K562 (cell line): ENCODE results near the gene STX1A. TPM values are rescaled to one million over a fixed set of nuclear protein-coding genes. Genes with fewer than 3 reads are reported as not detected.

Experiments
- CBFA2T2 ChIP-seq: fragments of 450-650 bp; conservative IDR thresholded peaks from 2 replicates; pipeline ENCODE4 v1.6.1; 2017; ENCODE audit warnings: mild to moderate bottlenecking
- KHSRP ChIP-seq: fragments of 450-650 bp; IDR thresholded peaks from 2 replicates; pipeline ENCODE4 v1.6.1; 2017
- LCOR ChIP-seq: sonication (generic); formaldehyde crosslinking; IDR thresholded peaks from 2 replicates; pipeline ENCODE4 v1.8.0; 2022; ENCODE audit warnings: mild to moderate bottlenecking, missing genetic modification reagents
- MEF2D ChIP-seq: conservative IDR thresholded peaks from 2 replicates; pipeline ENCODE4 v1.6.1; 2016; ENCODE audit warnings: low read depth, missing genetic modification characterization, missing compliant biosample characterization
- MGA ChIP-seq: fragments of 450-650 bp; IDR thresholded peaks from 2 replicates; pipeline ENCODE4 v1.6.1; 2016; ENCODE audit warnings: mild to moderate bottlenecking, moderate library complexity
- PURB ChIP-seq: sonication (generic); formaldehyde crosslinking; IDR thresholded peaks from 2 replicates; pipeline ENCODE4 v1.9.0; 2021; ENCODE audit warnings: low read depth, mild to moderate bottlenecking, missing genetic modification reagents
- RBBP5 ChIP-seq: fragments of 200-600 bp; sonication (generic); IDR thresholded peaks from 2 replicates; pipeline ENCODE4 v1.6.1; 2012; ENCODE audit warnings: borderline replicate concordance, mild to moderate bottlenecking, low read length, control low read depth, inconsistent platforms; ENCODE audit not compliant: insufficient read depth, poor library complexity, severe bottlenecking
- RNF2 ChIP-seq: sonication (generic); IDR thresholded peaks from 2 replicates; pipeline ENCODE4 v1.6.1; 2016
- SMARCA5 ChIP-seq: fragments of 450-650 bp; IDR thresholded peaks from 2 replicates; pipeline ENCODE4 v1.6.1; 2016
- SMARCB1 ChIP-seq: IDR thresholded peaks from 2 replicates; pipeline ENCODE4 v1.6.1; 2011; ENCODE audit warnings: improper control_type of control experiment, low read depth; ENCODE audit not compliant: insufficient read length
- SRSF7 ChIP-seq: fragments of 200-400 bp; formaldehyde crosslinking; optimal IDR thresholded peaks from 2 replicates; pipeline ENCODE3; 2017; ENCODE audit warnings: mild to moderate bottlenecking, low read depth, low read length
- TBL1XR1 ChIP-seq, 2 experiments: IDR thresholded peaks; 2 replicates each; pipeline ENCODE4 v1.6.1; 2012; ENCODE audit warnings: improper control_type of control experiment in 2 of 2, low read length in 2 of 2, mild to moderate bottlenecking in 1 of 2
- ZNF444 ChIP-seq: fragments of 250-450 bp; sonication (Bioruptor Pico); IDR thresholded peaks from 2 replicates; pipeline ENCODE4 v1.4.0; 2020; ENCODE audit warnings: mild to moderate bottlenecking, moderate library complexity
- polyA plus RNA-seq, 8 experiments: library from polyadenylated mRNA; depleted of rRNA in 4 of 8; stranded (reverse) in 5 of 8; unstranded in 3 of 8; fragments of >200 nt; fragmentation: Nextera tagmentation in 2 of 8; fragmentation: Illumina TruSeq in 1 of 8; extraction: Ambion mirVana in 2 of 8; extraction: Trizol in 1 of 8; gene quantifications; 2 replicates each; pipeline versions ENCODE4 v1.2.1 to v1.2.3, GENCODE V29; 2011 to 2014; ENCODE audit warnings: inconsistent platforms in 1 of 8, missing spikeins in 1 of 8
- total RNA-seq, 7 experiments: library from RNA; depleted of rRNA in 6 of 7; stranded (reverse); fragments of >200 nt in 6 of 7; fragmentation: Illumina TruSeq in 2 of 7; extraction: Trizol in 2 of 7; gene quantifications; 2 replicates each; pipeline versions ENCODE4 v1.2.1 to v1.2.3, GENCODE V29; 2011 to 2021; ENCODE audit warnings: low replicate concordance in 1 of 7
- TF ChIP-seq, protein P1 (sequence below): fragments of 250-450 bp; sonication (Bioruptor Pico); IDR thresholded peaks from 2 replicates; pipeline ENCODE4 v1.4.0; 2020; ENCODE audit warnings: mild to moderate bottlenecking, moderate library complexity, borderline replicate concordance

The STX1A gene
- total and polyA plus RNA-seq, 9 of the 15 experiments (the other 6 are each of a cell fraction or from before 2014, with no cell fraction given) = 0.04 to 15.1 (median 6.3) TPM

DNA sequence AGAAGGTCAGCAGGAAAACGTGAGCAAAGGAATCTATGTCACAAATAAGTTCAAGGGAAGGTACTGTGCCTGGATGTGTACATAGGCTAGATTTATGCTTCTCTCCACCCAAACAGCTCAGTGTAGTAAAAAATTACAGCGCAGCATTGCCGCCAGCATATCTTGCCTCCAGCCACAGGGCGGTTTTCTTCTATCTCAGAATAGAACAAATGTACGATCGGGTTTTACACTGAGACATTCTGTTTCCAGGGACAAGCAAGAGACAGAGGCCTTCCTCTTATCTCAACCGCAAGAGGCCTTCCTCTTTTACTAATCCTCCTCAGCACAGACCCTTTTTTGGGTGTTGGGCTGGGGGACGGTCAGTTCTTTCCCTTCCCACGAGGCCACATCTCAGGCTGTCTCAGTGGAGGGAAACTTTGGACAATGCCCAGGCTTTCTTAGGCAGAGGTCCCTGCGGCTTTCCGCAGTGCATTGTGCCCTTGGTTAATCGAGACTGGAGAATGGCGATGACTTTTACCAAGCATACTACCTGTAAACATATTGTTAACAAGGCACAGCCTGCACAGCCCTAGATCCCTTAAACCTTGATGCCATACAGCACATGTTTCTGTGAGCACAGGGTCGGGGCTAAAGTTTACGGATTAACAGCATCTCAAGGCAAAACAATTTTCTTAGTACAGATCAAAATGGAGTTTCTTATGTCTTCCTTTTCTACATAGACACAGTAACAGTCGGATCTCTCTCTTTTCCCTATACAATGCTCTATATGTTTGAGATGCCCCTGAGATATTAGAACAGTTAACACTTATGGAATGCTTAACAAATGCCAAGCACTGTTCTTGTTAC is 30.7 kb upstream of the STX1A start (continued):
- TF ChIP-seq MEF2D (tag) (0 out of 2 replicates have a peak, but pooled peaks have one; percentile 7), PURB (no peak), RBBP5 (peak; percentile 60), LCOR (CRISPR knock-in tag) (peak; percentile 15; the same call in 1 of the 2 replicates), KHSRP (no peak), SRSF7 (no peak), SMARCB1 (no peak), CBFA2T2 (peak; percentile 40; the same call in 1 of the 2 replicates), TBL1XR1 (IDR thresholded peaks at IDR 0.05; ENCODE audit: low read length in 2 of 2) (0 out of 4 replicates have a peak, but pooled peaks of 1 of the 2 experiments have one; percentile 40), ZNF444 (CRISPR knock-in tag) (no peak), MGA (0 out of 2 replicates have a peak, but pooled peaks have one; percentile 20), RNF2 (peak; percentile 70; the same call in 1 of the 2 replicates), SMARCA5 (no peak)
- TF ChIP-seq, protein P1, sequence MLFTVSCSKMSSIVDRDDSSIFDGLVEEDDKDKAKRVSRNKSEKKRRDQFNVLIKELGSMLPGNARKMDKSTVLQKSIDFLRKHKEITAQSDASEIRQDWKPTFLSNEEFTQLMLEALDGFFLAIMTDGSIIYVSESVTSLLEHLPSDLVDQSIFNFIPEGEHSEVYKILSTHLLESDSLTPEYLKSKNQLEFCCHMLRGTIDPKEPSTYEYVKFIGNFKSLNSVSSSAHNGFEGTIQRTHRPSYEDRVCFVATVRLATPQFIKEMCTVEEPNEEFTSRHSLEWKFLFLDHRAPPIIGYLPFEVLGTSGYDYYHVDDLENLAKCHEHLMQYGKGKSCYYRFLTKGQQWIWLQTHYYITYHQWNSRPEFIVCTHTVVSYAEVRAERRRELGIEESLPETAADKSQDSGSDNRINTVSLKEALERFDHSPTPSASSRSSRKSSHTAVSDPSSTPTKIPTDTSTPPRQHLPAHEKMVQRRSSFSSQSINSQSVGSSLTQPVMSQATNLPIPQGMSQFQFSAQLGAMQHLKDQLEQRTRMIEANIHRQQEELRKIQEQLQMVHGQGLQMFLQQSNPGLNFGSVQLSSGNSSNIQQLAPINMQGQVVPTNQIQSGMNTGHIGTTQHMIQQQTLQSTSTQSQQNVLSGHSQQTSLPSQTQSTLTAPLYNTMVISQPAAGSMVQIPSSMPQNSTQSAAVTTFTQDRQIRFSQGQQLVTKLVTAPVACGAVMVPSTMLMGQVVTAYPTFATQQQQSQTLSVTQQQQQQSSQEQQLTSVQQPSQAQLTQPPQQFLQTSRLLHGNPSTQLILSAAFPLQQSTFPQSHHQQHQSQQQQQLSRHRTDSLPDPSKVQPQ (CRISPR knock-in tag) = no peak
